HCT116 (cell line): ENCODE measurements around the gene ADAMTS16.

ENCODE experiments used
- EGR1 ChIP-seq: IDR thresholded peaks from 2 replicates; pipeline ENCODE4 v1.6.1; 2012; ENCODE audit warnings: low read depth
- EZH2 ChIP-seq: fragments of 200-600 bp; sonication (generic); IDR thresholded peaks from 2 replicates; pipeline ENCODE4 v1.6.1; 2017; ENCODE audit warnings: antibody characterized with exemption, mixed run types
- EZH2phosphoT487 ChIP-seq: fragments of 200-600 bp; IDR thresholded peaks from 2 replicates; pipeline ENCODE4 v1.6.1; 2018; ENCODE audit warnings: antibody characterized with exemption, borderline replicate concordance
- JUND ChIP-seq: IDR thresholded peaks from 2 replicates; pipeline ENCODE4 v1.6.1; 2012
- POLR2A ChIP-seq: IDR thresholded peaks from 2 replicates; pipeline ENCODE4 v1.7.0; 2011; ENCODE audit warnings: borderline replicate concordance; ENCODE audit not compliant: insufficient read depth, insufficient read length; ENCODE audit errors: extremely low read depth
- RAD21 ChIP-seq: IDR thresholded peaks from 2 replicates; pipeline ENCODE4 v1.6.1; 2012; ENCODE audit warnings: low read depth, mild to moderate bottlenecking
- SRF ChIP-seq: IDR thresholded peaks from 2 replicates; pipeline ENCODE4 v1.6.1; 2012; ENCODE audit warnings: low read depth
- TF ChIP-seq, protein P1 (sequence below), 3 experiments: fragments of 200-600 bp in 1 of 3; sonication (generic) in 1 of 3; IDR thresholded peaks in 2 of 3; conservative IDR thresholded peaks in 1 of 3; 2 replicates each; pipeline ENCODE4 v1.5.1; 2012 to 2017; ENCODE audit warnings: low read depth in 2 of 3, low read length in 2 of 3, antibody characterized with exemption in 1 of 3, borderline replicate concordance in 1 of 3, control low read depth in 1 of 3, mild to moderate bottlenecking in 1 of 3, mixed read lengths in 1 of 3, mixed run types in 1 of 3, moderate library complexity in 1 of 3; ENCODE audit not compliant: insufficient read depth in 1 of 3
- TF ChIP-seq, protein P2 (sequence below): IDR thresholded peaks from 2 replicates; pipeline ENCODE4 v1.6.1; 2012
- TF ChIP-seq, protein P3 (sequence below): IDR thresholded peaks from 2 replicates; pipeline ENCODE4 v1.6.1; 2011; ENCODE audit warnings: mild to moderate bottlenecking, low read length, moderate library complexity; ENCODE audit not compliant: insufficient replicate concordance; ENCODE audit errors: extremely low read depth
- TF ChIP-seq, protein P4 (sequence below): IDR thresholded peaks from 2 replicates; pipeline ENCODE4 v1.6.1; 2012; ENCODE audit warnings: low read depth

DNA sequence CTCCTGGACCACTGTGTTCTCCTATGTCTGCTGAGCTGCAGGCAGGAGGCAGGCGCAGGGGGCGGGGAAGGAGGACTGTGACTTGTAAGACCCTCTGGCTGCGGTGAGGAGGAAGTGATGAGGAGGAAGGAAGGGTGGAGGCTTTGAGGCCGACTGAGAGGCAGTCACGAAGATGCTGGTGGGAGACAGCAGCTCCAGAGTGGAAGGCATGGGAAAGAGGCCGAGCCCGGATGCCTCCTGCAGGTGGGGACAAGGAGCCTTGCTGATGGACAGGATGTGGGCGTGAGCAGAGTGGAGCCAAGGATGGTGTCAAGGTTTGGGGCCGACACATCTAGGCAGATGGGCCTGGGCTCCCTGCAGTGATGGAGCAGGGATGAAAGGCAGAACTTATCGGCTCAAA lies 208.0 kb downstream of the ADAMTS16 start:
- TF ChIP-seq EZH2phosphoT487: no peak
- TF ChIP-seq, protein P1, sequence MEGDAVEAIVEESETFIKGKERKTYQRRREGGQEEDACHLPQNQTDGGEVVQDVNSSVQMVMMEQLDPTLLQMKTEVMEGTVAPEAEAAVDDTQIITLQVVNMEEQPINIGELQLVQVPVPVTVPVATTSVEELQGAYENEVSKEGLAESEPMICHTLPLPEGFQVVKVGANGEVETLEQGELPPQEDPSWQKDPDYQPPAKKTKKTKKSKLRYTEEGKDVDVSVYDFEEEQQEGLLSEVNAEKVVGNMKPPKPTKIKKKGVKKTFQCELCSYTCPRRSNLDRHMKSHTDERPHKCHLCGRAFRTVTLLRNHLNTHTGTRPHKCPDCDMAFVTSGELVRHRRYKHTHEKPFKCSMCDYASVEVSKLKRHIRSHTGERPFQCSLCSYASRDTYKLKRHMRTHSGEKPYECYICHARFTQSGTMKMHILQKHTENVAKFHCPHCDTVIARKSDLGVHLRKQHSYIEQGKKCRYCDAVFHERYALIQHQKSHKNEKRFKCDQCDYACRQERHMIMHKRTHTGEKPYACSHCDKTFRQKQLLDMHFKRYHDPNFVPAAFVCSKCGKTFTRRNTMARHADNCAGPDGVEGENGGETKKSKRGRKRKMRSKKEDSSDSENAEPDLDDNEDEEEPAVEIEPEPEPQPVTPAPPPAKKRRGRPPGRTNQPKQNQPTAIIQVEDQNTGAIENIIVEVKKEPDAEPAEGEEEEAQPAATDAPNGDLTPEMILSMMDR (IDR thresholded peaks at IDR 0.05 in 2 of 3, conservative IDR thresholded peaks at IDR 0.05 in 1 of 3; ENCODE audit: borderline replicate concordance in 1 of 3, insufficient read depth in 1 of 3, low read depth in 2 of 3, low read length in 2 of 3): no peak
- TF ChIP-seq POLR2A: no peak
- TF ChIP-seq SRF: no peak
- TF ChIP-seq, protein P2, sequence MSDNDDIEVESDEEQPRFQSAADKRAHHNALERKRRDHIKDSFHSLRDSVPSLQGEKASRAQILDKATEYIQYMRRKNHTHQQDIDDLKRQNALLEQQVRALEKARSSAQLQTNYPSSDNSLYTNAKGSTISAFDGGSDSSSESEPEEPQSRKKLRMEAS: no peak
- TF ChIP-seq, protein P3, sequence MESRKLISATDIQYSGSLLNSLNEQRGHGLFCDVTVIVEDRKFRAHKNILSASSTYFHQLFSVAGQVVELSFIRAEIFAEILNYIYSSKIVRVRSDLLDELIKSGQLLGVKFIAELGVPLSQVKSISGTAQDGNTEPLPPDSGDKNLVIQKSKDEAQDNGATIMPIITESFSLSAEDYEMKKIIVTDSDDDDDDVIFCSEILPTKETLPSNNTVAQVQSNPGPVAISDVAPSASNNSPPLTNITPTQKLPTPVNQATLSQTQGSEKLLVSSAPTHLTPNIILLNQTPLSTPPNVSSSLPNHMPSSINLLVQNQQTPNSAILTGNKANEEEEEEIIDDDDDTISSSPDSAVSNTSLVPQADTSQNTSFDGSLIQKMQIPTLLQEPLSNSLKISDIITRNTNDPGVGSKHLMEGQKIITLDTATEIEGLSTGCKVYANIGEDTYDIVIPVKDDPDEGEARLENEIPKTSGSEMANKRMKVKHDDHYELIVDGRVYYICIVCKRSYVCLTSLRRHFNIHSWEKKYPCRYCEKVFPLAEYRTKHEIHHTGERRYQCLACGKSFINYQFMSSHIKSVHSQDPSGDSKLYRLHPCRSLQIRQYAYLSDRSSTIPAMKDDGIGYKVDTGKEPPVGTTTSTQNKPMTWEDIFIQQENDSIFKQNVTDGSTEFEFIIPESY: no peak
- no peak for TF ChIP-seq EGR1
- TF ChIP-seq, protein P4, sequence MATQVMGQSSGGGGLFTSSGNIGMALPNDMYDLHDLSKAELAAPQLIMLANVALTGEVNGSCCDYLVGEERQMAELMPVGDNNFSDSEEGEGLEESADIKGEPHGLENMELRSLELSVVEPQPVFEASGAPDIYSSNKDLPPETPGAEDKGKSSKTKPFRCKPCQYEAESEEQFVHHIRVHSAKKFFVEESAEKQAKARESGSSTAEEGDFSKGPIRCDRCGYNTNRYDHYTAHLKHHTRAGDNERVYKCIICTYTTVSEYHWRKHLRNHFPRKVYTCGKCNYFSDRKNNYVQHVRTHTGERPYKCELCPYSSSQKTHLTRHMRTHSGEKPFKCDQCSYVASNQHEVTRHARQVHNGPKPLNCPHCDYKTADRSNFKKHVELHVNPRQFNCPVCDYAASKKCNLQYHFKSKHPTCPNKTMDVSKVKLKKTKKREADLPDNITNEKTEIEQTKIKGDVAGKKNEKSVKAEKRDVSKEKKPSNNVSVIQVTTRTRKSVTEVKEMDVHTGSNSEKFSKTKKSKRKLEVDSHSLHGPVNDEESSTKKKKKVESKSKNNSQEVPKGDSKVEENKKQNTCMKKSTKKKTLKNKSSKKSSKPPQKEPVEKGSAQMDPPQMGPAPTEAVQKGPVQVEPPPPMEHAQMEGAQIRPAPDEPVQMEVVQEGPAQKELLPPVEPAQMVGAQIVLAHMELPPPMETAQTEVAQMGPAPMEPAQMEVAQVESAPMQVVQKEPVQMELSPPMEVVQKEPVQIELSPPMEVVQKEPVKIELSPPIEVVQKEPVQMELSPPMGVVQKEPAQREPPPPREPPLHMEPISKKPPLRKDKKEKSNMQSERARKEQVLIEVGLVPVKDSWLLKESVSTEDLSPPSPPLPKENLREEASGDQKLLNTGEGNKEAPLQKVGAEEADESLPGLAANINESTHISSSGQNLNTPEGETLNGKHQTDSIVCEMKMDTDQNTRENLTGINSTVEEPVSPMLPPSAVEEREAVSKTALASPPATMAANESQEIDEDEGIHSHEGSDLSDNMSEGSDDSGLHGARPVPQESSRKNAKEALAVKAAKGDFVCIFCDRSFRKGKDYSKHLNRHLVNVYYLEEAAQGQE: no peak
- TF ChIP-seq EZH2: no peak
- no peak for TF ChIP-seq JUND
- TF ChIP-seq RAD21: no peak
